HG02798 (cell line): ENCODE results near the gene STX16.

Experiments used
- ATAC-seq: cut with Tn5 transposase; IDR thresholded peaks from one replicate; pipeline ENCODE4 v1.9.1; 2021; ENCODE audit warnings: mild to moderate bottlenecking; ENCODE audit not compliant: unreplicated experiment, poor library complexity

Gene STX16

DNA sequence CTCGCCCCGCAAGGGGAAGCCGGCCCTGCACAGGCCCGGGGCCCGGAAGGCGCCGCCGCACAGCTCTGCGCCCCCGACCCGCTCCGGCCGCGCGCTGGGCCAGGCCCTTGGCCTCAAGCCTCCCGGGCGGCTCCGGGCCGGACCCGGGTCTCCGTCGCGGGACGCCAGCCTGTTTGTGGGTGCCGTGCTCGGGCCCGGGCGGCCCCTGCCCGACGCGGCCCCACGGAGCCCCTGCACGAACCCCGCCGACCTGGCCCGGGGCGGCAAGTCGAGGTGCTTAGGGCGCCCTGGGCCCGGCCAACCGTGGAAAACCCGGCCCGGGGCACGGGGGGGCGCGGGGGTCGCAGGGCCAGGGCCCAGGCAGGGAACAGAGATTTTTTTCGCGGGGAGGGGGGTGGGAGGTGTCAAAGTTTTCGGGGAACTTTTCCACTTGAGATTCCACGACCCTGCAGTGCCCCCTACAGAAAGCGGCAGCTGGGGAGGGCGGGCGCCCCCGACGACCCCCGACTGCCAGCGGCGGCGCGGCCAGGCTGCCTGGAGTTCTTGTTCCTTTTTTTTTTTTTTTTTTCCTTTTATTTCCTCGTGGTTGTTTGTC, 805 bp upstream of the STX16 start:
- ATAC-seq, result peak; percentile 7

DNA sequence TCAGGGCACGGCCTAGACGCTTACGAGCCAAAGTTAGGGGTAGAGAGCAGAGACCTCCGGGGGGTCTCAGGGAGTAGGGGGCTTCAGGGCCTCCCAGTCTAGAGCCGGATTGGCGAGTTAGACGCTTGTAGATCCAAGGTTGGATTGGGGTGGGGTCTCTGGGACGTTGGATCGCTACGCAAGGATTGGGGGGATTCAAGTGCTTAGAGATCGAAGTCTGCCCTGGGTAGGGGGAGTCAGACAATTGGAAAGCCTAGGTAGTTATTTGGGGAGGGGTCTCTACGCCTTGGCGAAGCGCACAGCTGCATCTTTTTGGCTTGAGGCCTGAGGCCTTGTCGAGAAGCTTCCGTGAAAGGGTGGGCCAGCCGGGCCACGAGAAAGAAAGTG, 469 bp downstream of the STX16 start:
- ATAC-seq, result no peak

DNA sequence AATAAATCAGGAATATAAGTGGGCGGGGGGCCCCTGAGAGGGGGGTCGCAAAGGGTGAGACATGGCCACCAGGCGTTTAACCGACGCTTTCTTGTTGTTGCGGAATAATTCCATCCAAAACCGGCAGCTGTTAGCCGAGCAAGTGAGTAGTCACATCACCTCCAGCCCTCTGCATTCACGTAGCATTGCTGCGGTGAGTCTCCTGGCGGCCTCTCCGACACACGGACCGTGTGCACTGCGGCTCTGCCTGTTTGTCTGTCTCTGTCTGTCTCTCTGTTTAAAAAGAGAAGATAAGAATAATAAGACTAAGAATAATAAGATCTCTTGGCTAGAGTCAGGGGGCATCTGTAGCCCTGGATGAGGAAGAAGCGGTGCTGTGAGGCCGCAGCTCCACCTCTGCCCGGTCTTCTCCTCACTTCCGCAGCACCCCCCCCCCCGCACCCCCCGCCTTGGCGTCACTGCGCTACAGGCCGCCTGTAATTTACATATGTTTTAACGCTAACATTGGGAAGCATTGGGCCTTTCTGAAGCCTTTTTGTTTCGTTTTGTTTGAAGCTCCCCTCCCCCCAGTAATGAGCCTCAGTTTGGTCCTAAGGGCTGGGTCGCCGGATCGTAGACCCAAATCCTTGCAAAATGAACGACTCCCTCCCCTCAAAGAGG, 993 bp downstream of the STX16 start:
- ATAC-seq, result peak; percentile 48

DNA sequence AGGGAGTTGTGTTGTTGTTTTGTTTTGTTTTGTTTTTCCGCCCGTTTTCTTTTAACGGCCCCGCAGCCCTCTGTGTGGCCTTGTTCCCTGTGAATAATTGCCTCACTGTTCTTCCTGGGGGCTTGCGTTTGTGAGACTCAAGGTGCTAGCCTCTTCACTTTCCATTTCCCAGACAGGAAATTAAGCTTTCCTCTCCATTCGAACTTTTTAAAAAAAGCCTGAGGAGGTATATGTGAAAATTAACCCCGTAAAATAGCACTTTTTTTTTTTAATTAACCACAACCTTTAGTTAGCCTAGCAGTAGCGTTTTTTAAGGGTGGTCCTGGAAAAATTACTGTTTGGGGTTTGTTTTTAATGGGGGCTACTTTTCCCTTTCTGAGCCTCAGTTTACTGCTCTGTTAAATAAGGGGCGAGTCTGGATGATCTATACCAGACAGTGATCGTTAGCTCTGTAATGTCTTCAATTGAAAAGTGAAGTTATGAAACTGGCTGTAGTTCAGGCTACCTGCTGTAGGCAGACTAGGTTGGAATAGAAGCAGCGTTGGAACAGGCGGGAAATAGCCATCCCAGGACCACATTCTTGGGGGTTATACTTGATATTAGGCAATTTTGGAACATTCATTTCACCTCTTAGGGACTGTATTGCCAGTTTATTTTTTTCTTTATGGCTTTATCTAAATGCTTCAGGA, 1.7 kb downstream of the STX16 start:
- no peak for ATAC-seq

DNA sequence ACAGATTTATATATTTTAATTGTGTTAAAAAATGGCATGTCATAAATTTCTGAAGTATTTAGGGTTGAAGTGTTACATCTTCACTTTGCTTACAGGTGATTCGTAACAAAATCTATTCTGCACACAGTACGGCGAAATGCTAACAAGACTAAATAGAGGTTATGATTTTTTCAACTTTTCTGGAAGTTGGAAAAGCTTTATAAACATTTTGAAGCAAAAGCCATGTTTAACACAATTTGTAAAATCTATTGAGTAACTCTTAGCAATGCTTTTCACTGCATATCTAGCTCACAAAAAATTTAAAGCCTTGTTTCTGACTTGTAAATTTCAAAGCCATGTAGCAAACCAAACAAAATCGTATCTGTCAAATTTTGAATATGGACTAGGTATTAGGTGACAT, 3.3 kb downstream of the STX16 start:
- no peak for ATAC-seq

DNA sequence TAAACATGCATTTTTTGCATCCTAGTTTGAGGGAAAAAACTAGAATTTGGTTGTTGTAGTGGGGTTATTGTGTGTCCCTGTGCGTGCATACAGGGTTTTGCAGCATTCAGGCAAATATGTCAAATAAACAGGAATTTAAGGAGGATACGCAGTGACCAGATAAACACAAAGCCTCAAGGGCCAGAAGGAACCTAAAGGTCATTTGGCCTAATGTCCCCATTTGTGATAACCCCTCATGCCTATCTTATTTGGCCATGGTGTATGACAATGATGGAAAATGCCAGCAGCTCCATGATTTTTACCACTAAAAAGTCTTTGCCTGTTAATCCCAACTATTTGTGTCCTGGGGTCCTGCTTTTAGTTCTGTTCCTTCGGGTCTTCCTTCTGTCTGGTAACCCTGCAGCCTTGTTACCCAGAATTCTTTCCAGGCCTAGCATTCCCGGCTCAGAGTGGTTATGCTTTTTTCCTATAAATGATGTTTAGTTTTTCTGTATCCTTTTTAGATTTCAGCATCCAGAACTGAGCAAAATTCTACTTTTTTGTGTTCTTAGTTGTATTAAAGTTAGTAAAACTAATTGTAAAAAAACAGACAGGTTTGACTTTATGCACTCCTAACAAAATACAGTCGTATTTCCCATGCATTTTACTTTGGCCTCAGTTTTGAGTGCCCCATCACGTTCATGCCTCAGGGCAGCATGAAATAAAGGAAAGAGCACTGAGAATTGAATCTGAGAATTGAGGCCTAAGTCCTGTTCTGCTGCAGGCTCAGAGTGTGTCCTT, 4.4 kb downstream of the STX16 start:
- ATAC-seq, result no peak

DNA sequence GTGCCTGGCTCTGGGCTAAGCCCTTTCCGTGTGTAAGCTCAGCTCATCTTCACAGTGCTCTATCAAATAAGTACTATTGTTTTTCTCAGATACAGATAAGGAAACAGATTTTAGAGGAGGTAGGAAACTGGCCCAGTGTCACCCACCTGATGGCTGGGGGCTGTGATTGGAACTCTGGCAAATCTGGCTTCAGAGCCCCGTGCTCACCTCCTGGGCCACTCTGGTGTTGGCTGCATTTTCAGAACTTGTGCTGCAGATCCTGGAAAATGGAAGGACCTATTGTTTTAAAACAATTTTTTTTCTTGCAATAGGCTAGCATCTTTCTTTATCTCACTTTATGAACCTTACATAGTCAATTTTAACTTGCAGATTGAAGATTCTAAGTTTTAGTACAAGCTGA, 5.7 kb downstream of the STX16 start:
- no peak for ATAC-seq

DNA sequence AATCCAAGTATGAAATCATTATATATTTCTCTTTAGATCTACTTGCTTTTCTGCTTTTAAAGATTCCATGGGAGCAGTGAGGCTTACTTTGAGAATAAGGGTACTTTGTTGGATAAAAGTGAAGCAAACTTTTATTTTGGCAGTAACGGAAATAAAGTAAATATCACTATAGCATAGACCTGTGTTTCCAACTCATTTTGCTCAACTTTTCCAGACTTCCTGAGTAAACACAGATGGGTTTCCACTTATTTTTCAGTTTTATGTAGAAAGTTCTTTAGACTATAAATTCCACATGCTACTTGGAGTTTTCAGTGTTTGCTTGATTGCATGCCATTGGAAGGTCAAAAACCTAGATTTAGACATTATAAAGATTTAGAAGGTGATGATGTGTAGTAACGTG, 6.2 kb downstream of the STX16 start:
- no peak for ATAC-seq

DNA sequence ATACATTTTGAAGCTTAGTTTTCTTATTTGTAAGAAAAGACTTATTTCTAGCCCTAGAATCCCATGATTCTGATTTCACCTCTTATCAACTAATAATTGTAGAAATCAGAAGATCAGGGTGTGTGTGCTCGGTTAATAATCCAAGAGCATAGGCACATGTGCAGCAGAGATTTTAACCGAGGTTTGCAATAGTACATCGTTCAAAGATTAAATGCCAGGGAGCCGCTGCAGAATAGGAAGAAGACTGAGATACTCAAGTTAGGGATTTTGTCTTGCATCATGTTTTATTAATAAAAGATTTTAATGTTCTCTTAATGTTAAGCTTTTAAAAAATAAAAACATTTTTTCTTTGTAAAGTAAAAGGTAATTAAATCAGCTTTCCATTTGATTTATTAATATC, 6.9 kb downstream of the STX16 start:
- ATAC-seq, result no peak

DNA sequence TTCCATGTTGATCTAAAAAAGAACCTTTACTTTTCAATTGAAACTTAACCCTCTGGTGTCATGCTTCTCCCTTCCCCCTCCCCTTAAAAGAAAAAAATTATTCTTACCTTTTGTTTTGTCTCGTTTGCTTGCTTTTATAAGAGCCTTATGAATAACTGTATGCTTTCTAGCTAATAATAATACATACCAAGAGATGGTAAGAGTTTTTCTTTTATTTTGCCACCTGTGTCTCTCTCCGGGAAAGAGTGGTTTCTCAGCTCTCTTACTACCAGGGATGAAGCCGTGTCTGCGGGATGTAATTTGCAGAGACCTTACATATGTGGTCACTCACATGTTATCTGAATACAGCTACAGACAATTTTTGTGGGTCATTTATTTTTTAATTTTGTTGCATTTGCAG, 7.7 kb downstream of the STX16 start:
- no peak for ATAC-seq

DNA sequence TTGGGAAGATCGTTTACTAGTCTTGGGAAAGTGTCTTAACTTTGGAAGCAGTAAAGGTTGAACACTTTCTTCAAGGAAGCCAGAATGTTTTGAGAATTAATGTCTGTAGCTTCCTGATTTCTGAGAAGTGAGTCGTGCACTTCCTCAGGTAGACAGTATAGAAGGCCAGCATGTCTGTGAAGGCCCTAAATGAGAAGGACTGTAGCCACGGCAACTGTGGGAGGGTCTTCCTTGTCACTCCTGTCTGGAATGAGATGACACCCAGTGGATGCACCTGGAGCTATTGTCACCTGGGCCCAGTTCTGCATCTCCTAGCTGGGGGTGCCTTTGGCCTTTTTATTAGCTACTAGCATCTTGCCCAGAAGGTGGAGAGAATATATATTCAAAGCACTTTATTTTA, 8.8 kb downstream of the STX16 start:
- ATAC-seq, result no peak

DNA sequence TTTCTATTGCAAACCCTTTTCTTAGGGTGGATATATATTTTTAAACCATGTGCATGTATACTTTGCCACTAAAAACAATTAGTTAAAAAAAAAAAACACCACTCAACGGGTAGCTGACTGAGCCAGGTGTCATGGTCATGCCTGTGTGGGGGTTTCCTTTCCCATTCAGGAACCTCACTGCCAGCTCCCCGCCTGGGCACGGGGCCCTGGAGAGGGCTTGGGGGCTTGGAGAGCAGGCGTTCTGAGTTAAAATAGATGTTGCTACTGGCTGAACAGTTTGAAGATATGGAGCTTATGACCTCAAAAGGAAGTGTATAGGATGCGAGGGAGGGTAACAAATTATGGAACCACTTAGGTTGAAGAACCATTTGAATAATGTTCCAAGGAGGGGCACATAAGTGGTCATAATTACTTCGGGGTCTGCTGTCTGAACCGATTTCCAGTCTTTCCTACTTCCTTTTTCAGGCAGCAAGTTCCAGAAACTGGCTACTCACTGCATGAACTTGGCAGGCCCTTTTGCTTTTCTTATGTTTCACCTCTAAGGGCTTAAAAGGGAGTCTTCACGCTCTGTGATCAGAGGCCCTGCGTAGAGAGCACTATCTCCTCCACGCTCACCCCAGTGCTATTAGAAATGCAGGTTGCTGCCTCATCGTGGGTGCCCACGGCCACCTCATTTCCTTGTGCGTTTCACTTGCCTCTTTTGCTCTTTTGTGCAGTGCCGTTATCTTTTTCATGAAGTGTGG, 9.9 kb downstream of the STX16 start:
- ATAC-seq, result no peak

DNA sequence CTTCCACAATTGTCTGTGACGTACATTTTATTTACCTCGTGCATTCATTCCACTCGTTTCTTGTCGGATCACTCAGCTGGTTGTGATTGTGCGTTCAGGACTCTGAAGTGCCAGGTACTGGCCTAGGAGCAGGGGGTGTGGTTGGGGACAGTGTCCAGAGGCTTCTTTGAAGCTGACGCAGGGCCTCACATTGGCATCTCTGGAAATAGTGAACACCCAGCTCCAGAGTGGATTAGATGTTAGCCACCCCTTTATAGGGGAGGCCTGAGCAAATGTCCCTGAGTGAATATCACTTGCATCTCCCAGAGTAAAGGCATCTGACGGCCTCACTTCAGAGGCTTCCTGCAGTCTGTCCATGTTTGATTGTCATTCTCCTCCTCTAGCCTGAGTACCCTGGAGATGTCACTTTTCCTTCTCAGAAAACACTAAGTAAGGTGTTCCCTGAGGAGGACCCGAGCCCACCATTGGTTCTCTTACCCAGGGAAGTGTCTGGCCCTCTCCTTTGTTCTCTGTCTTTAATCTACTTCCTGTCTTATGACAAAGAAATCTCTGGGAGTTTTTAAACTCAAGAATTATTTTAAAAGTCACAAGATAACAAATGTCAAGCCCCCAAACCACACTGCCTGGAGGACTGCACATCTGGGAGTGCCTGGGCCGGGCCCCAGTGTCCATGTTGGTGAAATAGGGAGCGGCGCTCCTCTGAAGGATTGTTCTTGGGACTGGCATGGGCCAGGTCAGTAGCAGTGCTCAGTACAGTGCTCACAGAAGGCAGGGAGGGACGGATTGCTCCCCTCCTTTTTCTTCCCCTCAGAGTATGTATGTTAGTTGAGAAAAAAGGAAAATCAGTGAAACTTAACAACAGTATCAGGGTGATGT, 10.8 kb downstream of the STX16 start:
- no peak for ATAC-seq

DNA sequence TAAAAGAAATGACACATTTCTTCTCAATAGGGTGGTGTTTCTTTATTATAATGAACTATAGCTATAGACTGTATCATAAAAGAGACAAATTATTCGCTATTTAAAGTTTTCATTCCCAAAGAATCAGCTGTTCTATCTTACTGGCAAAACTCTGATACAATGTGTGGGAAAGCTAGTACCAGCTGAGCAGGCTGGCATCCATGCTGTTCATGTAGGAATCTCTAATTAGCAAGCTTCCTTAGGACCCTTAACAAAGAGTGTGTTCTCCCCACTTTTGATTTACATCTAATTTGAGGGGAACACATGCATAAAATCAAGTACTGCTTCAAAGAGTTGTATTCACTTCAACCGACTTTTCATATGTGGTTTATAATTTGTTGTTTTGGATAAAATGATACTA, 13.2 kb downstream of the STX16 start:
- ATAC-seq, result no peak

DNA sequence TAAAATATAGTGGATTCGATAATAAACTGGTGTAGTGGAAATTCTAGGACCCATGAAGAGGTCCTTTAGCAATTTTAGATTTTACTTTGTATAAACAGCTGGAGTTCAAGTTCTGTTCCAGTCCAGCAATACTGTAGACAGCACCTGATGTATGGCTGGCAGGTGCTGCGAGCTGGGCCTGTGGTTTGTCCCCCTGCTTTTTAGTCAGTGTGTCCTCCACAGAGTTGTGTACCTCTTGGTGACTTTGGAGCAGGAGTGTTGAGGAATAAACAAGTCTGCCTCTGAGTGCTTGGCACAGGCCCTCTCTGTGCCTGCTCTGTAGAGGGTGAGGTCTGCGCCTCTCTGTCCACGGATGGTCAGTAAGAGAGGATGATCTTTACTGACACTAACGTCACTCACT, 13.8 kb downstream of the STX16 start:
- no peak for ATAC-seq

DNA sequence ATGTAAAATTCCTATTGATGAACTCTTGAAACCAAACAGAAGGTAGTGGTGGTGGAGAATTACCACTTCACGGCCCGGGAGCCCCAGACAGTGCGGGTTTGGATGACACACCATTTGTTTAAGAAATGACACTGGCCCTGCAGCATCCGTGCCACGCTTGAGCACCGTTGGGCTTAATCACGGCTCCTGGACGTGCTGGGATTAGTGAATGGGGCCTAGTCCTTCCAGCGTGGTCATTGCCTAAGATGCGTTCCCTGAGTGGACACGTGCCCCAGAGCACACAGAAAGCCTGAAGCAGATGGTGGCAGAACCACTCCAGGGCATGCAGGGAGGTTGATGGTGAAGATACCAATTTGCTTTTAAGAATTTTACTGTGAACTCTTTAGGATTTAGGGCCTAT, 14.5 kb downstream of the STX16 start:
- no peak for ATAC-seq

DNA sequence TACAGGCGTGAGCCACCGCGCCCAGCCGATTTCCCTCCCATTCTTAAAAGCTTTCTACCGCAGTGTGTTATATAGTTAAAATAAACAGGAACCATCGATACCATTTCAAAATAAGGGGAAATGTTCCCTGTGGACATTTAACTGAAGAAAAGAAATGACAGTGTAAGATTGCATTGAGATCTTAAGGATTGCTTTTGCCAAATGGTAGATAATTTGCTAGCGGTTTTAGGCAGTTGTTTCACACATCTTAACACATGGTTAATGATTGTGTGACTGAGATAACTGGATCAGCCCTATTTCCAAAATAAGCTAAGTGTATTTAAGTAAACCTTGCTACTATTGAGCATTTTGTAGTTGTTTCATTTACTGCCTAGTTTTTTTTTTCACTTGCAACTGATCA, 15.6 kb downstream of the STX16 start:
- ATAC-seq, result no peak

DNA sequence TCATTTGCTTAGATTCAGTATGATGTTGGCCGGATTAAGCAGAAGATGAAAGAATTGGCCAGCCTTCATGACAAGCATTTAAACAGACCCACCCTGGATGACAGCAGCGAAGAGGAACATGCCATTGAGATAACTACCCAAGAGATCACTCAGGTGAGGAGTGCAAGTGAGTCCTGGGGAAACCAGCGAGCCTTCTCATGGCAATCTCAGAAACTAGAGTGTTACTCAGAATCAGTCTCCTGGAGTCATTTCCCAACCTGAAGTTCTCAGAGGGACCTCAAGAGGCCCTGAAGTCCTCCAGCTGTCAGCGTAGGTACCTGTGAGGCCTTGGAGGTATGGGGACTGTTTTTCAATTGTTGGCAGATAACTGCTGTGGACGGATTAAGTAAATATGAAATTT, 16.9 kb downstream of the STX16 start:
- no peak for ATAC-seq

DNA sequence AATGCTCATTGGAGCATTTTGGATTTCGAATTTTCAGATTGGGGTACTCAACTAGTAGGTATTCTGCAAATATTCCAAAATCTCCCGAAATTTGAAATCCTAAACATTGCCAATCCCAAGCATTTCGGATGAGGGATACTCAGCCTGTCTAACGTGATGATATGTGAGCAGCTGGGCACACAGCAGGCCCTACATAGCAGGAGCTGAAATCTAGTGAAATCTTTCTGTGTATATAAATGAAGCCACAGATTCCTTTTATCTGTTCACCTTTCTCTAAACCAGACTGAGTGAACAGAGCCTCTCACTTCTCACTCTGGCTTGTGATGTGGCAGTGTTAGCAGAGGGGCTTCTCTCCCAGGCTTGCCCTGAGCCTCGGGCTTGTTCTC, 17.8 kb downstream of the STX16 start:
- ATAC-seq, result peak; percentile 4
